ENCODE measurements around the gene RDH16. TPM values are rescaled to one million over a fixed set of nuclear protein-coding genes. Genes with fewer than 3 reads are reported as not detected.
"Not testable (repeated sequence)": the region's sequence is repeated elsewhere in the genome, so short reads cannot be mapped to it uniquely, and the experiment has no call there.

The RDH16 gene
- total and polyA plus RNA-seq, 4 experiments from 2014 or later, result 0.09 to 1.9 (median 0.87) TPM

DNA sequence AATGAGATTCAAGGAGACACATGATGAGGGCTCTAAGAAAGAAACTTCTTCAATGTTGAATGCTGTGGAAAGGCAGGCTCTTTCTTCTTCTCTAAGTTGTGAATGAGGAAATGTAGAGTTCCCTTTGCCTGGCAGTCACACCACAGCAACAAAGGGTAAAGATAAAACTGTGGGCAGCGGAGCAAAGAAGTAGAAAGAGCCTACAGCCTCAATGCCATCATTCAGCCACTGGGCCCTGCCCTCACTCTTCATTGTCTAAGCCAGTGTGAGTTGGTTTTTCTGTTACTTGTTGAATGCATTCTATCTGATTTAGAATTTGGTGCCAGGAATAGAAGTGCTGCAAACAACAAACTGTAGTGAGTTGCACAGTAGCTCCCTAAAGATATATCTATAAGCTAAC, 35.4 kb downstream of the RDH16 start:
- no peaks in the 10 kb centered on the region for H3K36me3 ChIP-seq (ENCODE audit: insufficient read depth, low read length)
- intact Hi-C loops (cut with micrococcal nuclease), result no loop called here
- H3K27ac ChIP-seq (ENCODE audit: low read depth, low read length), result no peak overlapping the region
- H3K4me3 Mint-ChIP-seq, result no peak overlapping the region
- no peaks in the 10 kb centered on the region for H3K4me1 Mint-ChIP-seq
- DNase-seq, result no peak
- ChIA-PET POLR2A (ENCODE audit: partially characterized antibody) (no interaction called here), CTCF (ENCODE audit: partially characterized antibody) (no interaction called here)
- no peaks in the 10 kb centered on the region for H3K9me3 ChIP-seq (ENCODE audit: control insufficient read depth in 1 of 2, low read length in 2 of 2)
- H3K36me3 Mint-ChIP-seq, result no peaks in the 10 kb centered on the region
- no peak overlapping the region for H3K4me3 ChIP-seq (ENCODE audit: low read length in 2 of 2)
- H3K9me3 Mint-ChIP-seq, result peaks cover 0 to 24% (median 12%) of the 10 kb centered on the region in 8 donors
- H3K27me3 ChIP-seq (ENCODE audit: insufficient read depth, low read length), result no peaks in the 10 kb centered on the region
- peaks cover 5 to 6% of the 10 kb centered on the region in 2 donors for H3K27me3 Mint-ChIP-seq
- no peak overlapping the region for H3K27ac Mint-ChIP-seq
- no peaks in the 10 kb centered on the region for H3K4me1 ChIP-seq (ENCODE audit: insufficient read depth, low read length)

DNA sequence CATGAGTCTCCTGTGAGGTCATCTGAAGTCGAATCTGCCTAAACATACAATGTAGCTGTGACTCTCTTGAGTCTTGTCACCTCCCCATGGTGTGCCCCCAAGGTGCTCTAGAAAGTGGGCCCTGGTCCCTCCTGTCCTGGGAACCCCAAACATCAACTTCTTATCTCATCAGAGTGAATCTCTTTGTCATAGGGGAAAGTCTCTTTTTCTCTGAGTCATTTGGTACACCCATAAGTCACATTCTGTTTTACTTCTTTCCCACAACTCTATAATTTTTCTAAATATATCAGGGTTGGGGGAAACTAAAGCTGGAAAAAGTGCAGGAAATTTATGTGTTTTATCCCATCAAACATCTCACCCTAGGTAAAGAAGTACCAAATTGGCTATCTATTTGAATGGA, 36.1 kb downstream of the RDH16 start:
- peaks cover 0 to 24% (median 12%) of the 10 kb centered on the region in 8 donors for H3K9me3 Mint-ChIP-seq
- peaks cover 7 to 11% of the 10 kb centered on the region in 2 donors for H3K27me3 Mint-ChIP-seq
- H3K4me3 Mint-ChIP-seq, result no peak overlapping the region
- H3K4me1 ChIP-seq (ENCODE audit: insufficient read depth, low read length), result no peaks in the 10 kb centered on the region
- H3K36me3 ChIP-seq (ENCODE audit: insufficient read depth, low read length), result no peaks in the 10 kb centered on the region
- no peak overlapping the region for H3K27ac ChIP-seq (ENCODE audit: low read depth, low read length)
- ChIA-PET CTCF (ENCODE audit: partially characterized antibody) (no interaction called here), POLR2A (ENCODE audit: partially characterized antibody) (no interaction called here)
- H3K27me3 ChIP-seq (ENCODE audit: insufficient read depth, low read length), result no peaks in the 10 kb centered on the region
- H3K36me3 Mint-ChIP-seq, result no peaks in the 10 kb centered on the region
- no peaks in the 10 kb centered on the region for H3K9me3 ChIP-seq (ENCODE audit: control insufficient read depth in 1 of 2, low read length in 2 of 2)
- no peaks in the 10 kb centered on the region for H3K4me1 Mint-ChIP-seq
- no peak for DNase-seq
- no peak overlapping the region for H3K27ac Mint-ChIP-seq
- intact Hi-C loops (cut with micrococcal nuclease), result no loop called here
- no peak overlapping the region for H3K4me3 ChIP-seq (ENCODE audit: low read length in 2 of 2)

DNA sequence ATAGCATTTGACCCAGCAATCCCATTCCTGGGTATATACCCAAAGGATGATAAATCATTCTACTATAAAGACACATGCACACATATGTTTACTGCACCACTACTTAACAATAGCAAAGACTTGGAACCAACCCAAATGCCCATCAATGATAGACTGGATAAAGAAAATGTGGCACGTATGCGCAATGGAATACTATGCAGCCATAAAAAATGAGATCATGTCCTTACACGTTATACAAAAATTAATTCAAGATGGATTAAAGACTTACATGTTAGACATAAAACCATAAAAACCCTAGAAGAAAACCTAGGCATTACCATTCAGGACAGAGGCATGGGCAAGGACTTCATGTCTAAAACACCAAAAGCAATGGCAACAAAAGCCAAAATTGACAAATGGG, 39.3 kb downstream of the RDH16 start:
- DNase-seq; H3K36me3 ChIP-seq (ENCODE audit: insufficient read depth, low read length); H3K36me3 Mint-ChIP-seq; H3K4me3 Mint-ChIP-seq; H3K27ac ChIP-seq (ENCODE audit: low read depth, low read length); H3K4me1 Mint-ChIP-seq; H3K27me3 ChIP-seq (ENCODE audit: insufficient read depth, low read length); POLR2A ChIA-PET (ENCODE audit: partially characterized antibody); H3K4me3 ChIP-seq (ENCODE audit: low read length in 2 of 2); H3K4me1 ChIP-seq (ENCODE audit: insufficient read depth, low read length); CTCF ChIA-PET (ENCODE audit: partially characterized antibody); H3K9me3 ChIP-seq (ENCODE audit: control insufficient read depth in 1 of 2, low read length in 2 of 2); intact Hi-C loops (cut with micrococcal nuclease); H3K27ac Mint-ChIP-seq: not testable (repeated sequence)
- Mint-ChIP-seq H3K9me3 (peaks cover 0 to 24% (median 12%) of the 10 kb centered on the region in 8 donors), H3K27me3 (peaks cover 6 to 17% of the 10 kb centered on the region in 2 donors)

DNA sequence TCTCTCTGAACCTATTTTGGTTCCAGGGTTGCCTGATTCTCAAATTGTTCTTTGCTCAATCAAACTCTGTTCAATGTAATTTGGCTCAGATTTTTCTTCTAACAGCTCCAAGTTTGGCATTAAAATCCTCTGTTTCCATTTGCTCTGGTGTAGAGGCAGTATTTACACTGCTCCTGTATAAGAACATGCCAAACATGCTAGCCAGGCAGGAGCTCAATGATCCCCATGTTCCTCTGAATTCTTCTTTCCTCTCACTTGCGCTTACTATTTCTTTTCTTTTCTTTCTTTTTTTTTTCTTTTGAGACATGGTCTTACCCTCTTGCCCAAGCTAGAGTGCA, 40.4 kb downstream of the RDH16 start:
- H3K27me3 Mint-ChIP-seq, result peaks cover 7 to 18% of the 10 kb centered on the region in 2 donors
- H3K9me3 ChIP-seq (ENCODE audit: control insufficient read depth in 1 of 2, low read length in 2 of 2), result no peaks in the 10 kb centered on the region
- H3K36me3 Mint-ChIP-seq, result peaks cover 0 to under 1% of the 10 kb centered on the region in 2 donors
- DNase-seq, result no peak
- no peaks in the 10 kb centered on the region for H3K36me3 ChIP-seq (ENCODE audit: insufficient read depth, low read length)
- H3K9me3 Mint-ChIP-seq, result peaks cover 0 to 24% (median 12%) of the 10 kb centered on the region in 8 donors
- no peaks in the 10 kb centered on the region for H3K27me3 ChIP-seq (ENCODE audit: insufficient read depth, low read length)
- no peak overlapping the region for H3K4me3 ChIP-seq (ENCODE audit: low read length in 2 of 2)
- no peak overlapping the region for H3K27ac ChIP-seq (ENCODE audit: low read depth, low read length)
- intact Hi-C loops (cut with micrococcal nuclease), result no loop called here
- ChIA-PET CTCF (ENCODE audit: partially characterized antibody) (no interaction called here), POLR2A (ENCODE audit: partially characterized antibody) (no interaction called here)
- no peak overlapping the region for H3K4me3 Mint-ChIP-seq
- no peaks in the 10 kb centered on the region for H3K4me1 Mint-ChIP-seq
- no peaks in the 10 kb centered on the region for H3K4me1 ChIP-seq (ENCODE audit: insufficient read depth, low read length)
- H3K27ac Mint-ChIP-seq, result no peak overlapping the region

DNA sequence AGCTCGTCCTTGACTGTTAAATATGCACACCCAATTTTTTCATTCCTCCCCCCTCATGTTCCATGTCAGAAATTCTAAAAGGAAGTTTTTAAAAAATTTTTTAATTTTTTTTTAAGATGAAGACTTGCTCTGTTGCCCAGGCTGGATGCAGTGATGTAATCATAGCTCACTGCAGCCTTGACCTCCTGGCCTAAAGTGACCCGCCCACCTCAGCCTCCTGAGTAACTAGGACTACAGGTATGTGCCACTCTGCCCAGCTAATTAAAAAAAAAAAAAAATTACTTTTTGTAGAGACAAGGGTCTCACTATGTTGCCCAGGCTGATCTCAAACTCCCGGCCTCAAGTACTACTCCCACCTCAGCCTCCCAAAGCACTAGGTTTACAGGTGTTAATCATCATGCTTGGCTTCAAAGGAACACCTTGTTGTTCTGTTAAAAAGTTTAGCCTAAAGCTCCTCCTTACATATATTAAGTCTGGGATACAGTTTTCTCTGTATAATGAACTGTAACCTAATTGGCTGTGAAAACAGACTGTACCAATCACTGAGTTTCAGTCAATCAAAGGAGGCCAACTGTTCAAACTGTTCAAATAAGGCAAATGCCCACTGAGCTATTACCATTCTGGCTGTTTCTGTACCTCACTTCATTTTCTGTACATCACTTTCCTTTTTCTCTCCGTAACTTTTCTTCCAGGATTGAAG, 41.0 kb downstream of the RDH16 start:
- no peaks in the 10 kb centered on the region for H3K36me3 ChIP-seq (ENCODE audit: insufficient read depth, low read length)
- CTCF ChIA-PET (ENCODE audit: partially characterized antibody), result no interaction called here
- POLR2A ChIA-PET (ENCODE audit: partially characterized antibody), result no interaction called here
- no peak overlapping the region for H3K4me3 Mint-ChIP-seq
- H3K4me1 ChIP-seq (ENCODE audit: insufficient read depth, low read length), result no peaks in the 10 kb centered on the region
- H3K9me3 Mint-ChIP-seq, result peaks cover 0 to 20% (median 12%) of the 10 kb centered on the region in 8 donors
- DNase-seq, result no peak
- H3K27me3 Mint-ChIP-seq, result peaks cover 9 to 22% of the 10 kb centered on the region in 2 donors
- H3K4me3 ChIP-seq (ENCODE audit: low read length in 2 of 2), result no peak overlapping the region
- no peak overlapping the region for H3K27ac ChIP-seq (ENCODE audit: low read depth, low read length)
- intact Hi-C loops (cut with micrococcal nuclease), result no loop called here
- H3K9me3 ChIP-seq (ENCODE audit: control insufficient read depth in 1 of 2, low read length in 2 of 2), result no peaks in the 10 kb centered on the region
- peaks cover 0 to 3% of the 10 kb centered on the region in 2 donors for H3K36me3 Mint-ChIP-seq
- H3K4me1 Mint-ChIP-seq, result no peaks in the 10 kb centered on the region
- H3K27ac Mint-ChIP-seq, result no peak overlapping the region
- H3K27me3 ChIP-seq (ENCODE audit: insufficient read depth, low read length), result no peaks in the 10 kb centered on the region

DNA sequence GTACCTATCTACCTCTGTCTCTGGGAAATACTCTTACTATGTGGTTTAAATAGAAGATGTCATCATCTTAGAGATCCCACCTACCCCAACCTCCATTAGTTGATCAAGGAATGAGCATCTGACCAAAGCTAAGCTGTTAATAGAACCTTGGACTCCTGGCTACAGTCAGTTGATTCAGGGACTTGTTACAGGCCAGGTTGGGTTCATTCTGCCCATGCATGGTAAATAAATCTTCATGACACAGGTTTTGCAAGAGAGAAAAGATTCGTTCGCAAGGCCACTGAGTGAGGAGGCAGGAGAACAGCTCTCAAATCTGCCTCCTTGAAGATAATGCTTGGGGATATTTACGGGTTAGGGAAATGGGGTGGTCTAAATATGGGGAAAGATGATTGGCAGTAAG, 42.7 kb downstream of the RDH16 start:
- no peak overlapping the region for H3K4me3 Mint-ChIP-seq
- intact Hi-C loops (cut with micrococcal nuclease), result no loop called here
- no peak overlapping the region for H3K27ac Mint-ChIP-seq
- Histone ChIP-seq H3K36me3 (ENCODE audit: insufficient read depth, low read length) (no peaks in the 10 kb centered on the region), H3K9me3 (ENCODE audit: control insufficient read depth in 1 of 2, low read length in 2 of 2) (peaks cover 0 to 6% of the 10 kb centered on the region in 2 donors), H3K27ac (ENCODE audit: low read depth, low read length) (no peak overlapping the region), H3K4me3 (ENCODE audit: low read length in 2 of 2) (no peak overlapping the region), H3K4me1 (ENCODE audit: insufficient read depth, low read length) (no peaks in the 10 kb centered on the region), H3K27me3 (ENCODE audit: insufficient read depth, low read length) (no peaks in the 10 kb centered on the region)
- H3K36me3 Mint-ChIP-seq, result peaks cover 0 to 11% of the 10 kb centered on the region in 2 donors
- no peak for DNase-seq
- peaks cover 14 to 27% of the 10 kb centered on the region in 2 donors for H3K27me3 Mint-ChIP-seq
- CTCF ChIA-PET (ENCODE audit: partially characterized antibody), result interaction anchor here (1.6 kb wide), 1 partner anchor 18 kb away, joined by 3 read pairs; no protein-coding TSS in a partner anchor
- peaks cover 2 to 20% (median 13%) of the 10 kb centered on the region in 8 donors for H3K9me3 Mint-ChIP-seq
- POLR2A ChIA-PET (ENCODE audit: partially characterized antibody), result no interaction called here
- no peaks in the 10 kb centered on the region for H3K4me1 Mint-ChIP-seq

DNA sequence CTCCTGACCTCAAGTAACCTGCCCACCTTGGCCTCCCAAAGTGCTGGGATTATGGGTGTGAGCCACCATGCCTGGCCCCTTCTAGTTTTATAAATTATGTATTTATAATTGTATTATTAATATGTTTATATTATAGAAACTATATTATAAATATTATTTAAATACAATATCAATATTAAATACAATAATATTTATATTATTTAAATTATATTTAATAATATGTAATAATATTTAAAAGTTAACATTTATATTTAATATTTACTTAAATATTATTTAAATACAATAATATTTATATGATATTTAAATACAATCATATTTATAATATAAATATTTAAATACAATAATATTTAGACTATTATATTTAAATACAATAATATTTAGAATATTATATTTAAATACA, 43.2 kb downstream of the RDH16 start:
- DNase-seq, result no peak
- Mint-ChIP-seq H3K9me3 (peaks cover 3 to 25% (median 18%) of the 10 kb centered on the region in 8 donors), H3K4me1 (no peaks in the 10 kb centered on the region), H3K36me3 (peaks cover 0 to 11% of the 10 kb centered on the region in 2 donors), H3K4me3 (no peak overlapping the region), H3K27ac (no peak overlapping the region), H3K27me3 (peaks cover 14 to 27% of the 10 kb centered on the region in 2 donors)
- Histone ChIP-seq H3K4me3 (ENCODE audit: low read length in 2 of 2) (no peak overlapping the region), H3K4me1 (ENCODE audit: insufficient read depth, low read length) (no peaks in the 10 kb centered on the region), H3K36me3 (ENCODE audit: insufficient read depth, low read length) (no peaks in the 10 kb centered on the region), H3K27me3 (ENCODE audit: insufficient read depth, low read length) (no peaks in the 10 kb centered on the region), H3K9me3 (ENCODE audit: control insufficient read depth in 1 of 2, low read length in 2 of 2) (peaks cover 0 to 9% of the 10 kb centered on the region in 2 donors), H3K27ac (ENCODE audit: low read depth, low read length) (no peak overlapping the region)
- ChIA-PET POLR2A (ENCODE audit: partially characterized antibody) (no interaction called here), CTCF (ENCODE audit: partially characterized antibody) (interaction anchor here (1.6 kb wide), 1 partner anchor 18 kb away, joined by 3 read pairs; no protein-coding TSS in a partner anchor)
- intact Hi-C loops (cut with micrococcal nuclease), result no loop called here

All from CD4-positive, alpha-beta memory T cell (primary cell).